Measurements from ENCODE around the gene BDH2.

The BDH2 gene

GRCh38 chr4:103050736-103051436 lies 48.7 kb downstream of the BDH2 start:
- DNase-seq (ENCODE audit: extremely low read depth, low read depth): no peak
- TF ChIP-seq CTCF (IDR thresholded peaks at IDR 0.05; ENCODE audit: low read depth, low read length): no peak

GRCh38 chr4:103046416-103047290 lies 53.0 kb downstream of the BDH2 start:
- peak; percentile 83 for TF ChIP-seq CTCF (IDR thresholded peaks at IDR 0.05; ENCODE audit: low read depth, low read length)
- DNase-seq (ENCODE audit: extremely low read depth, low read depth): peak; percentile 5

GRCh38 chr4:103044183-103044582 lies 55.5 kb downstream of the BDH2 start:
- TF ChIP-seq CTCF (IDR thresholded peaks at IDR 0.05; ENCODE audit: low read depth, low read length): no peak
- DNase-seq (ENCODE audit: extremely low read depth, low read depth): no peak

- no peak for TF ChIP-seq CTCF (IDR thresholded peaks at IDR 0.05; ENCODE audit: low read depth, low read length)
Measured at GRCh38 chr4:103036169-103036568, 63.5 kb downstream of the BDH2 start.

DNA sequence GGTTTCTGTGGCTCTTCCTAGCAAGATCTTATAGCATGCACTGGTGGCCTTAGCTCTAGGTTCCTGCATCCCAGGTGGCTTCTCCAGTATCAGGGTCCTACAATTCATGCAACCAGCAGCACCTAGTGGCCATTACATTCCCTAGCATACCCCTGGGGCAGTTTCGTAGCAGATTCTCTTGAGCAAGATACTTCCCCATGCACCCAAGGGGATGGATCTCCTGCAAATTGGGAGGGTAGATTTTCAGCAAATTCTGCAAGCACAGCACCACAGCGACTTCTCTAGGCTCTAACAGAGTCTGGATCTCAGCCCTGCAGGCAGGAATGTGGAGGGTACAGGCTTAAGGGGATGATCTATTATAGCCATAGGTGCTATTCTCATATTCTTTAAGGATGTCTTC lies 67.1 kb downstream of the BDH2 start:
- TF ChIP-seq CTCF (IDR thresholded peaks at IDR 0.05; ENCODE audit: low read depth, low read length): peak; percentile 34
- DNase-seq (ENCODE audit: extremely low read depth, low read depth): no peak

More at GRCh38 chr4:103036169-103036568, 63.5 kb downstream of the BDH2 start:
- DNase-seq (ENCODE audit: extremely low read depth, low read depth): no peak

DNA sequence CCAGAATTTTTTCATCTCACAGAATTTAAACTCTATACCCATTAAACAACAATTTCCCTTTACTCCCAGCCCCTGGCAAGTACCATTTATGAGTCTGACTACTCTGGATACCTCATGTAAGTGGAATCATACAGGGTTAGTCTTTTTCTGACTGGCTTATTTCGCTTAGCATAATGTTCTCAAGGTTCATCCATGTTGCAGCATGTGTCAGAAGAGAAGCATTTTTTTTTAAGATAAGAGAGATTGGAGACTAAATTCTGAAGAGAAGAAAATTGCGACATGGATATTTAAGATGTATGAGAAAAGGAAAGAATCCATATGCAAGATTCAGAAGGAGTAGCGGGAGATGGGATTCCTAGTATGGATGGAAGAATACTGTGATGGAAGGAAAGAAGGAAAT lies 68.8 kb downstream of the BDH2 start:
- DNase-seq (ENCODE audit: extremely low read depth, low read depth): no peak
- TF ChIP-seq CTCF (IDR thresholded peaks at IDR 0.05; ENCODE audit: low read depth, low read length): no peak

DNA sequence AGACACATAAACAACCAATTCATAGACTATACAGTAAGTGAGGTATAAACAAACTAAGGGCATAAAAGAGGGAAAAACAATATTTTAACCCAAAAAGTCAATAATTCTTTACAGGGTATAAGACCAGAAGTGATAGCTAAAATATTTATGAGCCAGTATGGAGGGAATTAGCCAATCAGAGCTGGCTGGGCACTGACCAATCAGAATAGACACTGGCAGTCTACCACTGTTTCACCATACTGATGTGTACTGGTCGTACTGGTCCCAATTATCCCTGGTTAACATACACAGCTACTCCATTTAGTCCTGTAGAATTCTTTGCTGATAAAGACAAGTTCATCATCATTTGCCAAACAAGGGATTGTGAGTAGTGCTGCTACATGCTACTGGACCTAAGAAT lies 70.3 kb downstream of the BDH2 start:
- no peak for DNase-seq (ENCODE audit: extremely low read depth, low read depth)
- no peak for TF ChIP-seq CTCF (IDR thresholded peaks at IDR 0.05; ENCODE audit: low read depth, low read length)
